ENCODE results near the gene MROH7. TPM values are rescaled to one million over a fixed set of nuclear protein-coding genes. Genes with fewer than 3 reads are reported as not detected.

Gene MROH7
- polyA plus RNA-seq, 1 donor from 2014 or later, result not detected

DNA sequence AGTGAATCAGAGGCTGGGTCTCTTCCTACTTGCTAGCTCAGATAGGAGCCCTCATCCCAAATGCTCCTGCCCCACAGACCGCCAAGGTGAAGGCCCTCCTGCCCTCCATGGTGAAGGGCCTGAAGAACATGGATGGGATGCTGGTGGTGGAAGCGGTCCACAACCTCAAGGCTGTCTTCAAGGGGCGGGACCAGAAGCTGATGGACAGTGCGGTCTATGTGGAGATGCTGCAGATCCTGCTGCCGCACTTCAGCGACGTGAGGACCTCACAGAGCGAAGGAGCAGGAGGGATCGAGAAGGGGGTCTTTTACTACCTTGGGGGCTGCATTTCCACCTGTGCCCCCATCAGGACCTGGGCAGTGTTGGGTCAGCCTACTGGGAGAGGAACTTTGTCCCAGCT, 59.5 kb downstream of the MROH7 start:
- Histone ChIP-seq H3K27me3 (ENCODE audit: insufficient read depth, low read depth, low read length) (no peaks in the 10 kb centered on the region), H4K20me1 (ENCODE audit: insufficient read depth) (no peaks in the 10 kb centered on the region), H3K4me2 (ENCODE audit: low read length) (no peak overlapping the region), H3K79me2 (replicated peaks; ENCODE audit: insufficient read depth, low read length) (no peaks in the 10 kb centered on the region), H3F3A (ENCODE audit: insufficient read depth, low read length, poor library complexity, severe bottlenecking) (no peaks in the 10 kb centered on the region), H3K27ac (ENCODE audit: low read length) (no peak overlapping the region), H2AFZ (ENCODE audit: low read depth, low read length) (no peak overlapping the region), H3K36me3 (ENCODE audit: insufficient read depth, low read length) (no peaks in the 10 kb centered on the region), H3K4me3 (ENCODE audit: low read length) (no peak overlapping the region), H3K9me2 (ENCODE audit: insufficient read depth, low read length) (no peaks in the 10 kb centered on the region), H3K9ac (ENCODE audit: low read length) (no peak overlapping the region), H3K9me3 (ENCODE audit: low read length) (no peaks in the 10 kb centered on the region)
- TF ChIP-seq TAF1 (IDR thresholded peaks at IDR 0.05; ENCODE audit: low read depth) (no peak), POLR2AphosphoS5 (IDR thresholded peaks at IDR 0.05) (no peak), EZH2 (IDR thresholded peaks at IDR 0.05; ENCODE audit: borderline replicate concordance, insufficient read depth, low read length, poor library complexity, severe bottlenecking) (no peak), SMC3 (conservative IDR thresholded peaks at IDR 0.05; ENCODE audit: poor library complexity) (no peak), EP300 (conservative IDR thresholded peaks at IDR 0.05; ENCODE audit: poor library complexity, severe bottlenecking) (no peak), MXI1 (conservative IDR thresholded peaks at IDR 0.05; ENCODE audit: poor library complexity, severe bottlenecking) (no peak), RAD21 (conservative IDR thresholded peaks at IDR 0.05) (no peak)
- TF ChIP-seq, protein P1, sequence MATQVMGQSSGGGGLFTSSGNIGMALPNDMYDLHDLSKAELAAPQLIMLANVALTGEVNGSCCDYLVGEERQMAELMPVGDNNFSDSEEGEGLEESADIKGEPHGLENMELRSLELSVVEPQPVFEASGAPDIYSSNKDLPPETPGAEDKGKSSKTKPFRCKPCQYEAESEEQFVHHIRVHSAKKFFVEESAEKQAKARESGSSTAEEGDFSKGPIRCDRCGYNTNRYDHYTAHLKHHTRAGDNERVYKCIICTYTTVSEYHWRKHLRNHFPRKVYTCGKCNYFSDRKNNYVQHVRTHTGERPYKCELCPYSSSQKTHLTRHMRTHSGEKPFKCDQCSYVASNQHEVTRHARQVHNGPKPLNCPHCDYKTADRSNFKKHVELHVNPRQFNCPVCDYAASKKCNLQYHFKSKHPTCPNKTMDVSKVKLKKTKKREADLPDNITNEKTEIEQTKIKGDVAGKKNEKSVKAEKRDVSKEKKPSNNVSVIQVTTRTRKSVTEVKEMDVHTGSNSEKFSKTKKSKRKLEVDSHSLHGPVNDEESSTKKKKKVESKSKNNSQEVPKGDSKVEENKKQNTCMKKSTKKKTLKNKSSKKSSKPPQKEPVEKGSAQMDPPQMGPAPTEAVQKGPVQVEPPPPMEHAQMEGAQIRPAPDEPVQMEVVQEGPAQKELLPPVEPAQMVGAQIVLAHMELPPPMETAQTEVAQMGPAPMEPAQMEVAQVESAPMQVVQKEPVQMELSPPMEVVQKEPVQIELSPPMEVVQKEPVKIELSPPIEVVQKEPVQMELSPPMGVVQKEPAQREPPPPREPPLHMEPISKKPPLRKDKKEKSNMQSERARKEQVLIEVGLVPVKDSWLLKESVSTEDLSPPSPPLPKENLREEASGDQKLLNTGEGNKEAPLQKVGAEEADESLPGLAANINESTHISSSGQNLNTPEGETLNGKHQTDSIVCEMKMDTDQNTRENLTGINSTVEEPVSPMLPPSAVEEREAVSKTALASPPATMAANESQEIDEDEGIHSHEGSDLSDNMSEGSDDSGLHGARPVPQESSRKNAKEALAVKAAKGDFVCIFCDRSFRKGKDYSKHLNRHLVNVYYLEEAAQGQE (IDR thresholded peaks at IDR 0.05; ENCODE audit: borderline replicate concordance), result no peak
- TF ChIP-seq, protein P2, sequence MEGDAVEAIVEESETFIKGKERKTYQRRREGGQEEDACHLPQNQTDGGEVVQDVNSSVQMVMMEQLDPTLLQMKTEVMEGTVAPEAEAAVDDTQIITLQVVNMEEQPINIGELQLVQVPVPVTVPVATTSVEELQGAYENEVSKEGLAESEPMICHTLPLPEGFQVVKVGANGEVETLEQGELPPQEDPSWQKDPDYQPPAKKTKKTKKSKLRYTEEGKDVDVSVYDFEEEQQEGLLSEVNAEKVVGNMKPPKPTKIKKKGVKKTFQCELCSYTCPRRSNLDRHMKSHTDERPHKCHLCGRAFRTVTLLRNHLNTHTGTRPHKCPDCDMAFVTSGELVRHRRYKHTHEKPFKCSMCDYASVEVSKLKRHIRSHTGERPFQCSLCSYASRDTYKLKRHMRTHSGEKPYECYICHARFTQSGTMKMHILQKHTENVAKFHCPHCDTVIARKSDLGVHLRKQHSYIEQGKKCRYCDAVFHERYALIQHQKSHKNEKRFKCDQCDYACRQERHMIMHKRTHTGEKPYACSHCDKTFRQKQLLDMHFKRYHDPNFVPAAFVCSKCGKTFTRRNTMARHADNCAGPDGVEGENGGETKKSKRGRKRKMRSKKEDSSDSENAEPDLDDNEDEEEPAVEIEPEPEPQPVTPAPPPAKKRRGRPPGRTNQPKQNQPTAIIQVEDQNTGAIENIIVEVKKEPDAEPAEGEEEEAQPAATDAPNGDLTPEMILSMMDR (IDR thresholded peaks at IDR 0.05; ENCODE audit: poor library complexity, severe bottlenecking), result no peak

DNA sequence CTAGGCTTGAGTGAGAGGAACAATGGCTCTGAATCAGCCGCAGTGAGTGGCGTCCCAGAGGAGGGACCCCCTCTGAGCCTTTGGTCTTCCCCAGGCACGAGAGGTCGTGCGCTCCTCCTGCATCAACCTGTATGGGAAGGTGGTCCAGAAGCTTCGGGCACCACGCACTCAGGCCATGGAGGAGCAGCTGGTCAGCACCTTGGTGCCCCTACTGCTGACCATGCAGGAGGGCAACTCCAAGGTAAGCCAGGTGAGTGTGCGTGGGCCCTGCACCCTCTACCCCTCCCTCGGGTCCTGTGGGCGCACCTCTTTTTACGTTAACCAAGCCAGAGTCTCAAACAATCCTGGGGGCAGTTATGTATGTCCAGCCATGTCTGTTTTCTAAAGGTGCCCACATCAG, 60.4 kb downstream of the MROH7 start:
- Histone ChIP-seq H3K79me2 (replicated peaks; ENCODE audit: insufficient read depth, low read length) (no peaks in the 10 kb centered on the region), H4K20me1 (ENCODE audit: insufficient read depth) (no peaks in the 10 kb centered on the region), H3K27ac (ENCODE audit: low read length) (no peak overlapping the region), H3K4me2 (ENCODE audit: low read length) (no peak overlapping the region), H3K9me2 (ENCODE audit: insufficient read depth, low read length) (no peaks in the 10 kb centered on the region), H2AFZ (ENCODE audit: low read depth, low read length) (no peak overlapping the region), H3K27me3 (ENCODE audit: insufficient read depth, low read depth, low read length) (no peaks in the 10 kb centered on the region), H3K9me3 (ENCODE audit: low read length) (no peaks in the 10 kb centered on the region), H3K9ac (ENCODE audit: low read length) (no peak overlapping the region), H3K4me3 (ENCODE audit: low read length) (no peak overlapping the region), H3K36me3 (ENCODE audit: insufficient read depth, low read length) (no peaks in the 10 kb centered on the region), H3F3A (ENCODE audit: insufficient read depth, low read length, poor library complexity, severe bottlenecking) (no peaks in the 10 kb centered on the region)
- TF ChIP-seq POLR2AphosphoS5 (IDR thresholded peaks at IDR 0.05) (no peak), MXI1 (conservative IDR thresholded peaks at IDR 0.05; ENCODE audit: poor library complexity, severe bottlenecking) (no peak), TAF1 (IDR thresholded peaks at IDR 0.05; ENCODE audit: low read depth) (no peak), EP300 (conservative IDR thresholded peaks at IDR 0.05; ENCODE audit: poor library complexity, severe bottlenecking) (no peak), SMC3 (conservative IDR thresholded peaks at IDR 0.05; ENCODE audit: poor library complexity) (no peak), EZH2 (IDR thresholded peaks at IDR 0.05; ENCODE audit: borderline replicate concordance, insufficient read depth, low read length, poor library complexity, severe bottlenecking) (no peak), RAD21 (conservative IDR thresholded peaks at IDR 0.05) (no peak)
- TF ChIP-seq, protein P1 (IDR thresholded peaks at IDR 0.05; ENCODE audit: borderline replicate concordance), result no peak
- TF ChIP-seq, protein P2 (IDR thresholded peaks at IDR 0.05; ENCODE audit: poor library complexity, severe bottlenecking), result no peak

All from neural cell (in vitro differentiated cells).